ENCODE measurements around the gene ZNF580.

ZNF580 gene

GRCh38 chr19:55640577-55641425, at the start of gene ZNF580:
ZNF580 (plus strand) TSS chr19:55641002; CDS start chr19:55642509, 1,507 bp downstream.
- Histone ChIP-seq H3K36me3 (replicated peaks) (peaks cover 15% of the 10 kb centered on the region), H3K4me3 (peak within 1 kb of the TSS; percentile 78), H3K9me3 (no peaks in the 10 kb centered on the region), H3K4me1 (peaks cover 26% of the 10 kb centered on the region), H3K27me3 (ENCODE audit: low read depth) (no peaks in the 10 kb centered on the region)
- in situ Hi-C loops (cut with MboI; ENCODE audit: low sequenced_read_pairs): no loop called here
- peak; percentile 61 to 81 for DNase-seq (ENCODE audit: low spot score in 2 of 2)

GRCh38 chr19:55591555-55591954, 49.2 kb upstream of the ZNF580 start:
- Histone ChIP-seq H3K27me3 (ENCODE audit: low read depth) (no peaks in the 10 kb centered on the region), H3K36me3 (replicated peaks) (peaks cover 13% of the 10 kb centered on the region), H3K9me3 (no peaks in the 10 kb centered on the region), H3K4me3 (no peak overlapping the region), H3K4me1 (peaks cover 10% of the 10 kb centered on the region)
- DNase-seq (ENCODE audit: low spot score in 2 of 2): peak in 1 of 2 experiments; percentile 37
- in situ Hi-C loops (cut with MboI; ENCODE audit: low sequenced_read_pairs): no loop called here

GRCh38 chr19:55592391-55593090, 48.3 kb upstream of the ZNF580 start:
- Histone ChIP-seq H3K27me3 (ENCODE audit: low read depth) (no peaks in the 10 kb centered on the region), H3K4me1 (peaks cover 3% of the 10 kb centered on the region), H3K4me3 (no peak overlapping the region), H3K36me3 (replicated peaks) (peaks cover 23% of the 10 kb centered on the region), H3K9me3 (no peaks in the 10 kb centered on the region)
- in situ Hi-C loops (cut with MboI; ENCODE audit: low sequenced_read_pairs): no loop called here
- no peak for DNase-seq (ENCODE audit: low spot score in 2 of 2)

- Histone ChIP-seq H3K4me1 (peaks cover 2% of the 10 kb centered on the region; the same call in 1 of the 2 replicates), H3K9me3 (no peaks in the 10 kb centered on the region), H3K27me3 (ENCODE audit: low read depth) (no peaks in the 10 kb centered on the region), H3K4me3 (no peak overlapping the region), H3K36me3 (replicated peaks) (peaks cover 23% of the 10 kb centered on the region)
- in situ Hi-C loops (cut with MboI; ENCODE audit: low sequenced_read_pairs): no loop called here
- DNase-seq (ENCODE audit: low spot score in 2 of 2): no peak
These were observed 47.6 kb upstream of the ZNF580 start for GRCh38 chr19:55593096-55593772.

- Histone ChIP-seq H3K4me1 (peaks cover 7% of the 10 kb centered on the region), H3K4me3 (no peak overlapping the region), H3K36me3 (replicated peaks) (peaks cover 23% of the 10 kb centered on the region), H3K9me3 (no peaks in the 10 kb centered on the region), H3K27me3 (ENCODE audit: low read depth) (no peaks in the 10 kb centered on the region)
- in situ Hi-C loops (cut with MboI; ENCODE audit: low sequenced_read_pairs): no loop called here
- no peak for DNase-seq (ENCODE audit: low spot score in 2 of 2)
These were observed 45.7 kb upstream of the ZNF580 start for GRCh38 chr19:55594996-55595545.

GRCh38 chr19:55596304-55596703, 44.5 kb upstream of the ZNF580 start:
- Histone ChIP-seq H3K27me3 (ENCODE audit: low read depth) (no peaks in the 10 kb centered on the region), H3K9me3 (no peaks in the 10 kb centered on the region), H3K4me3 (no peak overlapping the region), H3K36me3 (replicated peaks) (peaks cover 23% of the 10 kb centered on the region), H3K4me1 (peaks cover 13% of the 10 kb centered on the region)
- no peak for DNase-seq (ENCODE audit: low spot score in 2 of 2)
- in situ Hi-C loops (cut with MboI; ENCODE audit: low sequenced_read_pairs): no loop called here

- H3K4me3 ChIP-seq: no peak overlapping the region
These were observed 43.3 kb upstream of the ZNF580 start for GRCh38 chr19:55597501-55597921.

GRCh38 chr19:55598034-55598433, 42.8 kb upstream of the ZNF580 start:
- Histone ChIP-seq H3K9me3 (no peaks in the 10 kb centered on the region), H3K36me3 (replicated peaks) (peaks cover 23% of the 10 kb centered on the region), H3K4me1 (peaks cover 13% of the 10 kb centered on the region), H3K4me3 (no peak overlapping the region), H3K27me3 (ENCODE audit: low read depth) (no peaks in the 10 kb centered on the region)
- DNase-seq (ENCODE audit: low spot score in 2 of 2): peak in 1 of 2 experiments; percentile 34
- in situ Hi-C loops (cut with MboI; ENCODE audit: low sequenced_read_pairs): no loop called here

More at GRCh38 chr19:55597501-55597921, 43.3 kb upstream of the ZNF580 start:
- no peaks in the 10 kb centered on the region for H3K27me3 ChIP-seq (ENCODE audit: low read depth)
- in situ Hi-C loops (cut with MboI; ENCODE audit: low sequenced_read_pairs): no loop called here
- DNase-seq (ENCODE audit: low spot score in 2 of 2): no peak
- peaks cover 13% of the 10 kb centered on the region for H3K4me1 ChIP-seq
- H3K36me3 ChIP-seq (replicated peaks): peaks cover 23% of the 10 kb centered on the region
- no peaks in the 10 kb centered on the region for H3K9me3 ChIP-seq

GRCh38 chr19:55598719-55599467, 41.9 kb upstream of the ZNF580 start:
- Histone ChIP-seq H3K4me1 (peaks cover 13% of the 10 kb centered on the region), H3K4me3 (peak overlapping the region; percentile 98), H3K27me3 (ENCODE audit: low read depth) (no peaks in the 10 kb centered on the region), H3K9me3 (no peaks in the 10 kb centered on the region), H3K36me3 (replicated peaks) (peaks cover 20% of the 10 kb centered on the region)
- DNase-seq (ENCODE audit: low spot score in 2 of 2): peak; percentile 93 to 97
- in situ Hi-C loops (cut with MboI; ENCODE audit: low sequenced_read_pairs): no loop called here

GRCh38 chr19:55599468-55599841, 41.3 kb upstream of the ZNF580 start, which contains the start of gene FIZ1:
FIZ1 (minus strand) TSS chr19:55599517; CDS start chr19:55597865, 1,652 bp downstream.
- Histone ChIP-seq H3K4me3 (peak within 1 kb of the TSS; percentile 98), H3K36me3 (replicated peaks) (peaks cover 20% of the 10 kb centered on the region), H3K27me3 (ENCODE audit: low read depth) (no peaks in the 10 kb centered on the region), H3K9me3 (no peaks in the 10 kb centered on the region), H3K4me1 (peaks cover 14% of the 10 kb centered on the region)
- peak; percentile 96 to 99 for DNase-seq (ENCODE audit: low spot score in 2 of 2)
- in situ Hi-C loops (cut with MboI; ENCODE audit: low sequenced_read_pairs): no loop called here

GRCh38 chr19:55599842-55600661, 40.8 kb upstream of the ZNF580 start, which contains the start of gene ZNF524:
ZNF524 (plus strand) TSS chr19:55600288; CDS start chr19:55602113, 1,825 bp downstream.
- peak within 1 kb of the TSS; percentile 98 for H3K4me3 ChIP-seq
- peak; percentile 85 to 89 for DNase-seq (ENCODE audit: low spot score in 2 of 2)
- peaks cover 17% of the 10 kb centered on the region for H3K4me1 ChIP-seq
- H3K27me3 ChIP-seq (ENCODE audit: low read depth): no peaks in the 10 kb centered on the region
- in situ Hi-C loops (cut with MboI; ENCODE audit: low sequenced_read_pairs): no loop called here
- H3K9me3 ChIP-seq: no peaks in the 10 kb centered on the region
- H3K36me3 ChIP-seq (replicated peaks): peaks cover 17% of the 10 kb centered on the region

- no peak for DNase-seq (ENCODE audit: low spot score in 2 of 2)
- Histone ChIP-seq H3K27me3 (ENCODE audit: low read depth) (no peaks in the 10 kb centered on the region), H3K36me3 (replicated peaks) (peaks cover 11% of the 10 kb centered on the region), H3K4me1 (peaks cover 17% of the 10 kb centered on the region), H3K4me3 (peak overlapping the region; percentile 98), H3K9me3 (no peaks in the 10 kb centered on the region)
- in situ Hi-C loops (cut with MboI; ENCODE audit: low sequenced_read_pairs): no loop called here
These were observed 40.2 kb upstream of the ZNF580 start for GRCh38 chr19:55600662-55601028.
